HFFc6 (cell line): ENCODE data around the gene DNAJC3. TPM values are rescaled to one million over a fixed set of nuclear protein-coding genes. Genes with fewer than 3 reads are reported as not detected.
"Not testable (repeated sequence)": the region's sequence is repeated elsewhere in the genome, so short reads cannot be mapped to it uniquely, and the experiment has no call there.

ENCODE experiments used
- DNase-seq: peaks from one replicate; pipeline ENCODE4 v3.0.0-alpha.2; 2018
- H3K27ac Mint-ChIP-seq: 2 replicates; pipeline ENCODE4 v1.8.0; 2020; ENCODE audit warnings: mild to moderate bottlenecking, mixed read lengths
- H3K27me3 Mint-ChIP-seq: 2 replicates; pipeline ENCODE4 v1.8.0; 2021; ENCODE audit warnings: mild to moderate bottlenecking, moderate library complexity, mixed read lengths; ENCODE audit not compliant: insufficient read depth
- H3K36me3 Mint-ChIP-seq: 2 replicates; pipeline ENCODE4 v1.8.0; 2021; ENCODE audit warnings: low read depth, mixed read lengths
- H3K4me1 Mint-ChIP-seq: 2 replicates; pipeline ENCODE4 v1.8.0; 2020; ENCODE audit warnings: low read depth, mixed read lengths
- H3K4me3 Mint-ChIP-seq: 2 replicates; pipeline ENCODE4 v1.8.0; 2020; ENCODE audit warnings: mild to moderate bottlenecking, moderate library complexity, mixed read lengths
- H3K9me3 Mint-ChIP-seq: 2 replicates; pipeline ENCODE4 v1.8.0; 2020; ENCODE audit warnings: mild to moderate bottlenecking, mixed read lengths
- total RNA-seq, 6 experiments: library from RNA; stranded (reverse); fragmentation: NEBNext Ultra II Directional; extraction: Animal tissue kit (Norgen Biotek cat#: 25700); gene quantifications; 2 replicates in 1 of 6; 3 replicates in 5 of 6; pipeline ENCODE4 v1.2.3, GENCODE V29; 2021
- TF ChIP-seq, protein P1 (sequence below): fragments of 200-600 bp; sonication (generic); IDR thresholded peaks from 2 replicates; pipeline ENCODE4 v1.5.0; 2021; ENCODE audit warnings: antibody characterized with exemption, mild to moderate bottlenecking

Gene DNAJC3
- total RNA-seq, 6 experiments from 2014 or later = 40.6 to 53.7 (median 48.4) TPM

DNA sequence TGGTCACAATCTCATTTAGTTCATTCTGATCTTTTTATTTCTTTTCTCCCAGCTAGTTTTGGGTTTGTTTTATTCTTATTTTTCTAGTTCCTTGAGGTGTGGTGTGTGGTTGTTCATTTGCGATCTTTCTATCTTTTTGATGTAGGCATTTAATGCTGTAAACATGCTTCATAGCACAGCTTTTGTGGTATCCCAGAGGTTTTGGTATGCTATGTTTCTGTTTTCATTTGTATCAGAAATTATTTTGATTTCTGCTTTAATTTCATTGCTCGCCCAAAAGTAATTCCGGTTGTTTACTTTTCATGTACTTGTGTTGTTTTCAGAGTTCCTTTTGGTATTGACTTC lies 12.6 kb downstream of the DNAJC3 start:
- Mint-ChIP-seq H3K9me3 (peaks cover 7% of the 10 kb centered on the region; the same call in 1 of the 2 replicates), H3K27ac (no peak overlapping the region), H3K36me3 (peaks cover 11% of the 10 kb centered on the region), H3K27me3 (no peaks in the 10 kb centered on the region; the same call in none of the 2 replicates), H3K4me1 (peaks cover 10% of the 10 kb centered on the region), H3K4me3 (no peak overlapping the region)
- DNase-seq = no peak
- TF ChIP-seq, protein P1, sequence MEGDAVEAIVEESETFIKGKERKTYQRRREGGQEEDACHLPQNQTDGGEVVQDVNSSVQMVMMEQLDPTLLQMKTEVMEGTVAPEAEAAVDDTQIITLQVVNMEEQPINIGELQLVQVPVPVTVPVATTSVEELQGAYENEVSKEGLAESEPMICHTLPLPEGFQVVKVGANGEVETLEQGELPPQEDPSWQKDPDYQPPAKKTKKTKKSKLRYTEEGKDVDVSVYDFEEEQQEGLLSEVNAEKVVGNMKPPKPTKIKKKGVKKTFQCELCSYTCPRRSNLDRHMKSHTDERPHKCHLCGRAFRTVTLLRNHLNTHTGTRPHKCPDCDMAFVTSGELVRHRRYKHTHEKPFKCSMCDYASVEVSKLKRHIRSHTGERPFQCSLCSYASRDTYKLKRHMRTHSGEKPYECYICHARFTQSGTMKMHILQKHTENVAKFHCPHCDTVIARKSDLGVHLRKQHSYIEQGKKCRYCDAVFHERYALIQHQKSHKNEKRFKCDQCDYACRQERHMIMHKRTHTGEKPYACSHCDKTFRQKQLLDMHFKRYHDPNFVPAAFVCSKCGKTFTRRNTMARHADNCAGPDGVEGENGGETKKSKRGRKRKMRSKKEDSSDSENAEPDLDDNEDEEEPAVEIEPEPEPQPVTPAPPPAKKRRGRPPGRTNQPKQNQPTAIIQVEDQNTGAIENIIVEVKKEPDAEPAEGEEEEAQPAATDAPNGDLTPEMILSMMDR = no peak

DNA sequence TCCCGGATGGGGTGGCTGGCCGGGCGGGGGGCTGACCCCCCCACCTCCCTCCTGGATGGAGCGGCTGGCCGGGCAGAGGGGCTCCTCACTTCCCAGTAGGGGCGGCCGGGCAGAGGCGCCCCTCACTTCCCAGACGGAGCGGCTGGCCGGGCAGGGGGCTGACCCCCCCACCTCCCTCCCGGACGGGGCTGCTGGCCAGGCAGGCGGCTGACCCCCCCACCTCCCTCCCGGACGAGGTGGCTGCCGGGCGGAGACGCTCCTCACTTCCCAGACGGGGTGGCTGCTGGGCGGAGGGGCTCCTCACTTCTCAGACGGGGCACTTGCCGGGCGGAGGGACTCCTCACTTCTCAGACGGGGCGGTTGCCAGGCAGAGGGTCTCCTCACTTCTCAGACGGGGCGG lies 14.0 kb downstream of the DNAJC3 start:
- H3K4me1 Mint-ChIP-seq = peaks cover 10% of the 10 kb centered on the region
- H3K27ac Mint-ChIP-seq, H3K36me3 Mint-ChIP-seq, H3K27me3 Mint-ChIP-seq, DNase-seq, H3K4me3 Mint-ChIP-seq, H3K9me3 Mint-ChIP-seq: not testable (repeated sequence)

DNA sequence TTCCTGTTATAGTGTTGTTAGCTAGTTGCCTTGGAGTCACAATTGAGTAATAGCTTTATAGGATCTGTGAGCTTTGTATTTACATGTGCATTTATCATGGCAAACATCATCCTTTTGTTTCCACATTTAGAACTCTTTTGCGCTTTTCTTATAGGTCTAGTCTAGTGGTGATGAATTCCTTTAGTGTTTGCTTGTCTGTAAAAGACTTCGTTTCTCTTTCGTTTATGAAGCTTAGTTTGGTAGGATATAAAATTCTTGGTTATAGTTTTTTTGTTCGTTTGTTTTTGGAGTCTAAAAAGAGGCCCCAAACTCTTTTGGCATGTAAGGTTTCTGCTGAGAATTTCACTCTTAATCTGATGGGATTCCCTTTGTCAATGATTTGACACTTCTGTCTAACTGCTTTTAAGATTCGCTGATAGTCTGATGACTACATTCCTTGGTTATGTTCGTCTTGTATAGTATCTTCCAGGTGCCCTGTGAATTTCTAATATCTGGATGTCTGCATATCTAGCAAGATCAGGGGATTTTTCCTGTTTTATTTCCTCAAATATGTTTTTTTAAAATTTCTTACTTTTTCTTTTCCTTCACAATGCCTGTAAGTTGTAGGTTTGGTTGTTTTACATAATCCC lies 20.2 kb downstream of the DNAJC3 start:
- H3K9me3 Mint-ChIP-seq = no peaks in the 10 kb centered on the region
- no peak overlapping the region for H3K4me3 Mint-ChIP-seq
- DNase-seq = no peak
- TF ChIP-seq, protein P1 = no peak
- H3K36me3 Mint-ChIP-seq = no peaks in the 10 kb centered on the region
- H3K27ac Mint-ChIP-seq = no peak overlapping the region
- H3K4me1 Mint-ChIP-seq = peaks cover 24% of the 10 kb centered on the region
- no peaks in the 10 kb centered on the region for H3K27me3 Mint-ChIP-seq

DNA sequence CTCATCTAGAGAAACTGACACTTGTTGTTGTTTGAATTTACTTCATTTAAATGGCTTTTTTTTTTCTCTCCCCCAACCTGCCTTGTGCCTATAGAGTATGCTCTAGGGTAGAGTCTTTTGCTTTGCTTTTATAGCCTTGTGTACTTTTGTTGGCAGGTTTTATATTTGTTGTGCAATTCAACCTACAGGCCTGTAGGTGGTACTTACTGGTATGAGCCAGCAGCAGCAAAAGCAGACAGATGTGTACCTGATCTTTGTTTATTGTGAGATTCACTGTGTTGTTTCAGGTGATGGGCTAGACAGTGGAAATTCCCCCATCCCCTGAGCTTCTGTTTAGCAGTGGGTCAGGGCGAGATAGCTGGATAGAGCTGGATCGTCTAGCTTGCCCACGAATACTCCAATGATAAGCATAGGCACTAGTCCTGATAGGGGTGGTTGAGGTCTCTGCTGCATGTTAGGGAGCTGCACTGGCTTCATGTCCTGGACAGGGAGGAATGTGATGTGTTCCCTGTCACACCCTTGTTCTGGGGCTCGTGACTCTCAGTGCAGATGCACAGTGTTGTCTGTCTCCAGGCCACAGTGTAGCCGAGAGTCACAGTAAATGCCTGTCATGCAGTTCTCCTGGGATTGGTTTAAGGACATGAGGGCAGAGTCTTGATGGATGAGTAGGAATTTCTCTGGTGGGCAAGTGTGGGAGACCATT lies 21.3 kb downstream of the DNAJC3 start:
- TF ChIP-seq, protein P1 = peak; percentile 66
- Mint-ChIP-seq H3K27me3 (no peaks in the 10 kb centered on the region), H3K4me1 (peaks cover 27% of the 10 kb centered on the region), H3K36me3 (no peaks in the 10 kb centered on the region), H3K27ac (no peak overlapping the region), H3K9me3 (no peaks in the 10 kb centered on the region), H3K4me3 (no peak overlapping the region)
- no peak for DNase-seq

DNA sequence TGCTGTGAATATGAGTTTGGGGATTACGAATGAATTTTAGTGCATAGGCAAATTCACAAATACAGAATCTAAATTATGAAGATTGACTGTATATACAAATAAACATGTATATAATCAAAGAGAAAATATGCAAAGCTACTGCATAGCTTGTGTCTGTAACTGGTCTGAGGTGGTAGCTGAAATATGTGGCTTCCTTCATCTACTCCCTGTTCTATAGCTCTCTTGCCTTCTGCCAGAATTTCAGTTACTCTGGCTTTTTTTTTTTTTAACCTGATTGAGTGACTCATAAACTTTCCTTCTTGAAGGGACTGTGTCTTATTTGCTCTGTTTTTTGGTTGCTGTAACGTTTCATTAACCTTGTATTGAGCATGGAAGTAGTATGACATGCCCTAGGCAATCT lies 26.6 kb downstream of the DNAJC3 start:
- Mint-ChIP-seq H3K27me3 (no peaks in the 10 kb centered on the region; the same call in 1 of the 2 replicates), H3K4me3 (no peak overlapping the region), H3K36me3 (no peaks in the 10 kb centered on the region), H3K9me3 (no peaks in the 10 kb centered on the region), H3K27ac (peak overlapping the region; percentile 22; the same call in 1 of the 2 replicates), H3K4me1 (peaks cover 25% of the 10 kb centered on the region)
- DNase-seq = no peak
- TF ChIP-seq, protein P1 = no peak

DNA sequence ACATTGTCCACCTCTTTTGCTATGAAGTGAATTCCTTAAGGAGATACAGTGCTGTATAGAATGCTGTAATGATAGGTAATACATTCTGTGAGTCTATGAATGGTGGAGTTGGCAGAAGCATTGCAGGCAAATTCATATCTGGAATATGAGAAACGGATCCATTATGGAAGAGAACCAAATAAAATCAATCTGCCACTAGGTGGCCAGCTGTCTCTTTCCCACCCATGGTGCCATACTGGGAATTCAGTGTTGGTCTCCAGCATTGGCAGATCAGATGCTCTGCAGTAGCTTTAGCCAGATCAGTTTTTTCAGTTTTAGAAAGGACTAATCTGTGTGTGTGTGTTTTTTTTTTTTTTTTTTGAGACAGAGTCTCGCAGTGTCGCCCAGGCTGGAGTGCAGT lies 27.6 kb downstream of the DNAJC3 start:
- DNase-seq = no peak
- TF ChIP-seq, protein P1 = peak; percentile 74
- no peak overlapping the region for H3K4me3 Mint-ChIP-seq
- no peaks in the 10 kb centered on the region for H3K36me3 Mint-ChIP-seq
- H3K27ac Mint-ChIP-seq = no peak overlapping the region
- no peaks in the 10 kb centered on the region for H3K9me3 Mint-ChIP-seq
- no peaks in the 10 kb centered on the region; the same call in 1 of the 2 replicates for H3K27me3 Mint-ChIP-seq
- peaks cover 22% of the 10 kb centered on the region for H3K4me1 Mint-ChIP-seq
